HCT116 (cell line): ENCODE data around the gene FCHSD2. TPM values are rescaled to one million over a fixed set of nuclear protein-coding genes. Genes with fewer than 3 reads are reported as not detected.

Experiments
- ATAC-seq: fragments of 200-7000 bp; cut with Tn5 transposase; 2 replicates; pipeline ENCODE4 v1.9.1; 2020; ENCODE audit warnings: mild to moderate bottlenecking, moderate library complexity
- BruUV-seq: library from RNA; stranded (reverse); fragments of 400-500 nt; replicated peaks from 2 replicates; lab custom pipeline; 2021; lab: Mats Ljungman, UMichigan
- CTCF ChIA-PET: fragments of 300-600 bp; sonication (Branson Sonifier 250); formaldehyde crosslinking; loops from one replicate; lab custom pipeline; 2021; ENCODE audit warnings: antibody characterized with exemption; lab: Charles Lee
- POLR2A ChIA-PET: fragments of 300-600, 350-600 bp; sonication (Branson Sonifier 250); formaldehyde crosslinking; loops from one replicate; lab custom pipeline; 2021; ENCODE audit warnings: antibody characterized with exemption; lab: Charles Lee
- RAD21 ChIA-PET, 2 experiments: fragments of 300-600 bp; sonication (Branson Sonifier 250); formaldehyde crosslinking; loops; one replicate each; lab custom pipeline; 2023; ENCODE audit warnings: low total read pairs in 2 of 2; ENCODE audit not compliant: uncharacterized antibody in 2 of 2, unreplicated experiment in 2 of 2, low non-redundant PET in 1 of 2; lab: Charles Lee
- DNase-seq: peaks from one replicate; pipeline ENCODE4 v3.0.0-alpha.2; 2010; ENCODE audit warnings: low read depth, low spot score
- H2AFZ ChIP-seq: fragments of 200-600 bp; shearing (Covaris generic), sonication (generic); 2 replicates; pipeline ENCODE4 v1.6.1; 2017; ENCODE audit warnings: low read depth, mixed run types, mixed read lengths, antibody characterized with exemption, low read length; ENCODE audit not compliant: poor library complexity, severe bottlenecking
- H3K27ac ChIP-seq: 2 replicates; pipeline ENCODE4 v1.5.1; 2012; ENCODE audit warnings: low read depth, low read length
- H3K27me3 ChIP-seq: fragments of 200-600 bp; sonication (generic); 2 replicates; pipeline ENCODE4 v1.6.1; 2016; ENCODE audit warnings: mixed run types, low read length, mixed read lengths; ENCODE audit not compliant: insufficient read depth
- H3K36me3 ChIP-seq, 2 experiments: fragments of 200-500 bp in 1 of 2; fragments of 200-600 bp in 1 of 2; sonication (Bioruptor generic) in 1 of 2; sonication (generic) in 1 of 2; 2 replicates each; pipeline versions ENCODE4 v1.5.1 to v1.6.1; 2014 to 2016; ENCODE audit warnings: low read length in 2 of 2, inconsistent platforms in 1 of 2, mixed read lengths in 1 of 2, mixed run types in 1 of 2; ENCODE audit not compliant: insufficient read depth in 2 of 2, control insufficient read depth in 1 of 2
- H3K4me1 ChIP-seq, 2 experiments: fragments of 200-600 bp in 1 of 2; sonication (generic) in 1 of 2; 2 replicates each; pipeline versions ENCODE4 v1.5.1 to v1.6.1; 2012 to 2017; ENCODE audit warnings: low read length in 2 of 2, inconsistent platforms in 1 of 2, mild to moderate bottlenecking in 1 of 2, mixed read lengths in 1 of 2, mixed run types in 1 of 2, moderate library complexity in 1 of 2; ENCODE audit not compliant: insufficient read depth in 2 of 2, control insufficient read depth in 1 of 2
- H3K4me2 ChIP-seq: fragments of 200-600 bp; sonication (generic); 2 replicates; pipeline ENCODE4 v1.6.1; 2017; ENCODE audit warnings: mixed run types, low read length, mixed read lengths
- H3K4me3 ChIP-seq, 2 experiments: fragments of 200-600 bp in 1 of 2; sonication (generic) in 1 of 2; replicated peaks in 1 of 2; 2 replicates each; pipeline ENCODE4 v1.5.1; 2011 to 2016; ENCODE audit warnings: low read length in 2 of 2, control low read depth in 1 of 2, low read depth in 1 of 2, mild to moderate bottlenecking in 1 of 2, mixed read lengths in 1 of 2, mixed run types in 1 of 2
- H3K79me2 ChIP-seq: fragments of 200-600 bp; sonication (generic); 2 replicates; pipeline ENCODE4 v1.6.1; 2017; ENCODE audit warnings: mild to moderate bottlenecking, mixed run types, low read length, moderate library complexity, mixed read lengths; ENCODE audit not compliant: insufficient read depth
- H3K9ac ChIP-seq: fragments of 200-600 bp; sonication (generic); 2 replicates; pipeline ENCODE4 v1.6.1; 2016; ENCODE audit warnings: low read length, mixed read lengths
- H3K9me2 ChIP-seq: fragments of 200-600 bp; sonication (generic), shearing (Covaris generic); 2 replicates; pipeline ENCODE4 v1.6.1; 2017; ENCODE audit warnings: mixed run types, mild to moderate bottlenecking, moderate library complexity; ENCODE audit not compliant: insufficient read depth
- H3K9me3 ChIP-seq, 2 experiments: fragments of 200-500 bp in 1 of 2; fragments of 200-600 bp in 1 of 2; sonication (Bioruptor generic) in 1 of 2; sonication (generic) in 1 of 2; 2 replicates each; pipeline ENCODE4 v1.6.1; 2014 to 2017; ENCODE audit warnings: low read length in 2 of 2, mixed read lengths in 2 of 2, inconsistent platforms in 1 of 2, low read depth in 1 of 2, mild to moderate bottlenecking in 1 of 2, mixed run types in 1 of 2, moderate library complexity in 1 of 2; ENCODE audit not compliant: control insufficient read depth in 1 of 2, insufficient read depth in 1 of 2
- H4K20me1 ChIP-seq: fragments of 200-600 bp; sonication (generic), shearing (Covaris generic); 2 replicates; pipeline ENCODE4 v1.6.1; 2017; ENCODE audit warnings: mixed run types, mild to moderate bottlenecking, moderate library complexity; ENCODE audit not compliant: insufficient read depth
- ATF3 ChIP-seq: IDR thresholded peaks from 2 replicates; pipeline ENCODE4 v1.6.1; 2012
- CBX3 ChIP-seq: IDR thresholded peaks from 2 replicates; pipeline ENCODE4 v1.6.1; 2012; ENCODE audit warnings: low read depth
- CEBPB ChIP-seq: IDR thresholded peaks from 2 replicates; pipeline ENCODE4 v1.6.1; 2012; ENCODE audit warnings: low read depth
- CTCF ChIP-seq, 3 experiments: fragments of 200-600 bp in 1 of 3; sonication (generic) in 1 of 3; IDR thresholded peaks in 2 of 3; conservative IDR thresholded peaks in 1 of 3; 2 replicates each; pipeline ENCODE4 v1.5.1; 2012 to 2017; ENCODE audit warnings: low read depth in 2 of 3, low read length in 2 of 3, antibody characterized with exemption in 1 of 3, borderline replicate concordance in 1 of 3, control low read depth in 1 of 3, mild to moderate bottlenecking in 1 of 3, mixed read lengths in 1 of 3, mixed run types in 1 of 3, moderate library complexity in 1 of 3; ENCODE audit not compliant: insufficient read depth in 1 of 3
- EGR1 ChIP-seq: IDR thresholded peaks from 2 replicates; pipeline ENCODE4 v1.6.1; 2012; ENCODE audit warnings: low read depth
- ELF1 ChIP-seq: IDR thresholded peaks from 2 replicates; pipeline ENCODE4 v1.6.1; 2012; ENCODE audit warnings: low read depth, borderline replicate concordance
- EZH2 ChIP-seq: fragments of 200-600 bp; sonication (generic); IDR thresholded peaks from 2 replicates; pipeline ENCODE4 v1.6.1; 2017; ENCODE audit warnings: antibody characterized with exemption, mixed run types
- EZH2phosphoT487 ChIP-seq: fragments of 200-600 bp; IDR thresholded peaks from 2 replicates; pipeline ENCODE4 v1.6.1; 2018; ENCODE audit warnings: antibody characterized with exemption, borderline replicate concordance
- MAX ChIP-seq: IDR thresholded peaks from 2 replicates; pipeline ENCODE4 v1.6.1; 2012
- POLR2A ChIP-seq: IDR thresholded peaks from 2 replicates; pipeline ENCODE4 v1.7.0; 2011; ENCODE audit warnings: borderline replicate concordance; ENCODE audit not compliant: insufficient read depth, insufficient read length; ENCODE audit errors: extremely low read depth
- POLR2AphosphoS5 ChIP-seq: IDR thresholded peaks from 2 replicates; pipeline ENCODE4 v1.6.1; 2011; ENCODE audit warnings: mild to moderate bottlenecking, low read depth, low read length, moderate library complexity
- RAD21 ChIP-seq: IDR thresholded peaks from 2 replicates; pipeline ENCODE4 v1.6.1; 2012; ENCODE audit warnings: low read depth, mild to moderate bottlenecking
- SP1 ChIP-seq: IDR thresholded peaks from 2 replicates; pipeline ENCODE4 v1.6.1; 2012; ENCODE audit warnings: low read depth
- SRF ChIP-seq: IDR thresholded peaks from 2 replicates; pipeline ENCODE4 v1.6.1; 2012; ENCODE audit warnings: low read depth
- TCF7L2 ChIP-seq: IDR thresholded peaks from 2 replicates; pipeline ENCODE4 v1.7.0; 2011; ENCODE audit warnings: borderline replicate concordance, inconsistent platforms; ENCODE audit not compliant: insufficient read depth, insufficient read length; ENCODE audit errors: extremely low read depth
- ZFX ChIP-seq: fragments of 450-650 bp; IDR thresholded peaks from 2 replicates; pipeline ENCODE4 v1.6.1; 2017
- ZNF274 ChIP-seq: fragments of 200-500 bp; sonication (Bioruptor generic); IDR thresholded peaks from 2 replicates; pipeline ENCODE4 v1.6.1; 2014; ENCODE audit warnings: mild to moderate bottlenecking, low read depth, low read length, inconsistent platforms
- intact Hi-C: fragments of 100-400 bp; cut with micrococcal nuclease; formaldehyde crosslinking; loops from 2 replicates; pipeline ENCODE4 v1.10.0; 2022
- total RNA-seq: library from RNA; stranded (reverse); gene quantifications from one replicate; pipeline ENCODE4 v1.2.1, GENCODE V29; 2021; ENCODE audit not compliant: unreplicated experiment
- TF ChIP-seq, protein P1 (sequence below): IDR thresholded peaks from 2 replicates; pipeline ENCODE4 v1.6.1; 2011; ENCODE audit warnings: mild to moderate bottlenecking, low read length, moderate library complexity; ENCODE audit not compliant: insufficient replicate concordance; ENCODE audit errors: extremely low read depth

Gene FCHSD2
- total RNA-seq, 1 experiment from 2014 or later, result 15.0 TPM

- H3K4me2 ChIP-seq, result no peak overlapping the region
- ChIA-PET RAD21 (no interaction called here), CTCF (no interaction called here), POLR2A (no interaction called here)
- no peak overlapping the region for H2AFZ ChIP-seq
- H3K27me3 ChIP-seq, result no peaks in the 10 kb centered on the region
- ATAC-seq (no peak), DNase-seq (no peak)
- H3K9me2 ChIP-seq, result no peaks in the 10 kb centered on the region
- intact Hi-C loops, result no loop called here
- no peaks in the 10 kb centered on the region for H3K79me2 ChIP-seq
- no peaks in the 10 kb centered on the region for H3K36me3 ChIP-seq
- no peaks in the 10 kb centered on the region for H3K9me3 ChIP-seq
- H3K4me1 ChIP-seq, result no peaks in the 10 kb centered on the region
- no TSS peak for BruUV-seq
- no peak overlapping the region for H3K9ac ChIP-seq
- TF ChIP-seq POLR2AphosphoS5 (no peak), ZNF274 (no peak), RAD21 (no peak), ATF3 (no peak), POLR2A (no peak), EGR1 (no peak), EZH2phosphoT487 (no peak), SP1 (no peak), CTCF (IDR thresholded peaks at IDR 0.05 in 2 of 3, conservative IDR thresholded peaks at IDR 0.05 in 1 of 3; ENCODE audit: borderline replicate concordance in 1 of 3, insufficient read depth in 1 of 3, low read depth in 2 of 3, low read length in 2 of 3) (no peak), MAX (no peak), TCF7L2 (no peak), ELF1 (no peak), CEBPB (no peak), SRF (no peak), CBX3 (no peak), EZH2 (no peak), ZFX (no peak)
- TF ChIP-seq, protein P1, sequence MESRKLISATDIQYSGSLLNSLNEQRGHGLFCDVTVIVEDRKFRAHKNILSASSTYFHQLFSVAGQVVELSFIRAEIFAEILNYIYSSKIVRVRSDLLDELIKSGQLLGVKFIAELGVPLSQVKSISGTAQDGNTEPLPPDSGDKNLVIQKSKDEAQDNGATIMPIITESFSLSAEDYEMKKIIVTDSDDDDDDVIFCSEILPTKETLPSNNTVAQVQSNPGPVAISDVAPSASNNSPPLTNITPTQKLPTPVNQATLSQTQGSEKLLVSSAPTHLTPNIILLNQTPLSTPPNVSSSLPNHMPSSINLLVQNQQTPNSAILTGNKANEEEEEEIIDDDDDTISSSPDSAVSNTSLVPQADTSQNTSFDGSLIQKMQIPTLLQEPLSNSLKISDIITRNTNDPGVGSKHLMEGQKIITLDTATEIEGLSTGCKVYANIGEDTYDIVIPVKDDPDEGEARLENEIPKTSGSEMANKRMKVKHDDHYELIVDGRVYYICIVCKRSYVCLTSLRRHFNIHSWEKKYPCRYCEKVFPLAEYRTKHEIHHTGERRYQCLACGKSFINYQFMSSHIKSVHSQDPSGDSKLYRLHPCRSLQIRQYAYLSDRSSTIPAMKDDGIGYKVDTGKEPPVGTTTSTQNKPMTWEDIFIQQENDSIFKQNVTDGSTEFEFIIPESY, result no peak
- no peaks in the 10 kb centered on the region for H4K20me1 ChIP-seq
- H3K27ac ChIP-seq, result no peak overlapping the region
- H3K4me3 ChIP-seq, result no peak overlapping the region
Observed at GRCh38 chr11:72869831-72870230, 272.3 kb downstream of the FCHSD2 start.
